GM12801 (cell line): ENCODE measurements around the gene GANAB.

Experiments
- TF ChIP-seq, protein P1 (sequence below): IDR thresholded peaks from one replicate; pipeline ENCODE4 v1.5.1; 2011; ENCODE audit warnings: control low read depth; ENCODE audit not compliant: insufficient read length; ENCODE audit errors: extremely low read depth

Gene GANAB

DNA sequence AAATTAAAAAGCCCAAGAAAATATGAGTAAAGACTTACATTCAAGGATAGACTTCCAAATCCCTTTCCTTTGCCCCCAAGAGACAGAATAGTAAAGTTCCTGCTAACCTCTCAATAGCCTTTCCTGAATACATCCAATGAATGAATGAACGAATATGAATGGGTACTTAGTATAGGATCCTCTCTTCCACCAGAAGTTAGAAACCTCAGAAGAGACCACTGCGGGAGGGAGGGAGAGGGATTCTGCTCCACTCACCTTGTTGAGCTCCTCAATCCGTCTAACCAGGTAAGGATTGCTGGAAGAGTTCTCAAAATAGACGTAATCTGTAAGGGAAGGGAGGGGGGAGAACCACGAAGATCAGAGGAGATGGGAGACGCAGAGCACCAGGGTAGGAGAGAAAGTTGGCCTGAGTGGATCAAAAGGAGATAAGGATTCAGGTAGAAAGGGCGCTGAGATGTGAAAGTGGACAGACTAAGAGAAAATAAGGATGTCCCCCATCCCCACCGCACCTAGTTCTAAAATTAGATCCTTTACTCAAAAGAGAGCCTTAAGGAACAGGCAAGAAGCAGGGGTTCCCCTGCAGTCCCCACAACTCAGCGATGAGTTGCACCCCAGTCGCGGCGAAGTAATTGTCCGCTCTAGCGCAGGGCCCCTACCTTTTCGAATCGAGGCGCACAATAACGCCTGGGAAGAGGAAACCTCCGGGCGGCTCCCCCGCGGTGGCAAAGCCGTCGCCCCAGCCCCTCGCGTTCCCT, 45.9 kb downstream of the GANAB start:
- TF ChIP-seq, protein P1, sequence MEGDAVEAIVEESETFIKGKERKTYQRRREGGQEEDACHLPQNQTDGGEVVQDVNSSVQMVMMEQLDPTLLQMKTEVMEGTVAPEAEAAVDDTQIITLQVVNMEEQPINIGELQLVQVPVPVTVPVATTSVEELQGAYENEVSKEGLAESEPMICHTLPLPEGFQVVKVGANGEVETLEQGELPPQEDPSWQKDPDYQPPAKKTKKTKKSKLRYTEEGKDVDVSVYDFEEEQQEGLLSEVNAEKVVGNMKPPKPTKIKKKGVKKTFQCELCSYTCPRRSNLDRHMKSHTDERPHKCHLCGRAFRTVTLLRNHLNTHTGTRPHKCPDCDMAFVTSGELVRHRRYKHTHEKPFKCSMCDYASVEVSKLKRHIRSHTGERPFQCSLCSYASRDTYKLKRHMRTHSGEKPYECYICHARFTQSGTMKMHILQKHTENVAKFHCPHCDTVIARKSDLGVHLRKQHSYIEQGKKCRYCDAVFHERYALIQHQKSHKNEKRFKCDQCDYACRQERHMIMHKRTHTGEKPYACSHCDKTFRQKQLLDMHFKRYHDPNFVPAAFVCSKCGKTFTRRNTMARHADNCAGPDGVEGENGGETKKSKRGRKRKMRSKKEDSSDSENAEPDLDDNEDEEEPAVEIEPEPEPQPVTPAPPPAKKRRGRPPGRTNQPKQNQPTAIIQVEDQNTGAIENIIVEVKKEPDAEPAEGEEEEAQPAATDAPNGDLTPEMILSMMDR, result no peak

DNA sequence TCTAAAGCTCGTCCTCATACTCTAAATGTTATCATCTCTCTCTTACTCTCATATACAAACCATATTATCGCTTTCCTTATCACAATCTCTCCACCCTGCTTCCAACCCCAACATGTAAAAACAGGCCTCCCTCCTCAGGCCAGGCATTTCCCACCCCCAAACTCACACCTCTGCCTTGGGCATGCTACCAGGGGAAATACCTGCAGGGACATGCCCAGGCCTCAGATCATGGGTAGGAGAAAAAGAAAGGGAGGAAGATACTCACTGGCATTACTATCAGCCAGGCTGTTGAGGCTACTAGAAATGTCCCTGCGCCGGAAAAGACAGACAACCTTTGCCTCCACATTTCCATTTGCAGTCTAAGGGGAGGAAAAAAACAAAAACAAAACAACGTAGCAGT, 46.5 kb downstream of the GANAB start:
- TF ChIP-seq, protein P1, result no peak

DNA sequence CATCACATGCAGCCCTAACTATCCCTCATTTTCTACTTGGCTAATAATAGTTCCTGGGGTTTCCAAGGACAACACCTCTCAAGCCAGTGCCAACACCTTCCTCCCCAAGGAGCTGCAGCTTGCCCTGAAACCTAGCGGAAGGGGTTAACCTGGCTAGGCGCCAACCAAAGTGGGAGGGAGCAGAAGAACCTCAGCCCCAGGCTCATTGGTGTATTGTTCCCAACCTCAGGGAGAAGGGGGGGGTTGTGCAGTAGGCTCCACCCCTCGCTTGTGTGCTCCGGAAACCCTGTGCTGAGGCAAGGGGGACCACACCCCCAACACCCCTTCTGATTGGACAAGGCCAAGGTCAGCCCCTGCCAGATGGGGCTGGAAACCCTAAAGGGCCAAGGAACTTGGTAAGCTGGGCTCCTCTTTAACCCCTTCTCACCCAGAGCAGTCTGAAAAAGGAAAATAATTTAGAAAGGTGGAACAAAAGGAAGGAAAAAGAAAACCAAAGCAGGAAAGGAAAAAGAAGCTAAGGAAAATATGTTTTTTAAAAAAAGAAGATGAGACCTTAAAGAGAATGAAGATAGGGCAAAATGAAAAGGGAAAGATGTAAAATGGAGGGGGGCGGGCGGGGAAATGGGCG, 47.2 kb downstream of the GANAB start:
- TF ChIP-seq, protein P1, result no peak

DNA sequence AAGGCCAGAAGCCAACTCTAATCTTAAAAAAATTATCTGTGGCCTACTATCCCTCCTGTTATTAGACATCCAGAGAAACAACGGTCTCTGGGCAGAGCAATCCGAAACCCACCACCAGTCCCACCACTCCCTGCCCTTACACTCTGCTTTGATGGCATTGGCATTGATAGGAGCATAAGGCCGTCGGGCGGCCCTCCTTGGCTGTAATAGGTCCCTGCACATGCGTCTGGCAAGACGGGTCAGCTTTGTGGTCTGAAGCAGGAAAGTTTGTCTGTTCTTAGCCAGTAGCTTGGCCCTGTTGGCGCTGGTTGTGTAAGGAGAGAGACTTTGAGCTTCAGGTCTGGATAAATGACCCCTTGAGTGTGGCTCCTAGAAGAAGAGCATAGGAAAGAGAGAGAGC, 51.3 kb downstream of the GANAB start:
- TF ChIP-seq, protein P1, result no peak

DNA sequence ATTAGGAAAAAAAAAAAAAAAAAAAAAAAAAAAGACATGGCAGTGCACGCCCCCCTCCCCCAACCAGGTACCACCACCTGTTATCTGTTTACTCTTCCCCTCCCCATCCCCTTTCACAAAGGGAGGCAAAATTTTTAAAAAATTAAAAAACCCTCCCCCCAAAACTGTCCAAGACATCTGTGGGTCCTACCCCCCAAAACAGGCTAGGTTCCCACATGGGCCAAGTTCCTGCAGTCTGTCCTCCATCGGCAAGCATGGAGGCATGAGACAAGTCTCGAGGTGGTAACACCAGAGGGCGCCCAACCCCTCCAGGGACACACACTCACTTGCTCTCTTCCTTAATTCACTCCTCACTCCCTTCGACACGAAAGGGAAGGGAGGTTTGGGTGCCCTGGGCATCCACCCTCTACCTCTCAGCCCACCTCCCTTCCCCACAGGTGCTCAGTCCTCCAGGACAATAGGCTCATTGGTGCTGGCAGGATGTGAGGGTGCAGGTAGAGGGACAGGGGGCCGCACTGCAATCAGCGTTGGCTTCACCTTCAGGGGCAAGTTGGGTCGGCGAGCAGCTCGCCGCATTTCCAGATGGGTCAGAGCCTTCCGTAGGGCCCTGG, 52.9 kb downstream of the GANAB start:
- TF ChIP-seq, protein P1, result no peak

DNA sequence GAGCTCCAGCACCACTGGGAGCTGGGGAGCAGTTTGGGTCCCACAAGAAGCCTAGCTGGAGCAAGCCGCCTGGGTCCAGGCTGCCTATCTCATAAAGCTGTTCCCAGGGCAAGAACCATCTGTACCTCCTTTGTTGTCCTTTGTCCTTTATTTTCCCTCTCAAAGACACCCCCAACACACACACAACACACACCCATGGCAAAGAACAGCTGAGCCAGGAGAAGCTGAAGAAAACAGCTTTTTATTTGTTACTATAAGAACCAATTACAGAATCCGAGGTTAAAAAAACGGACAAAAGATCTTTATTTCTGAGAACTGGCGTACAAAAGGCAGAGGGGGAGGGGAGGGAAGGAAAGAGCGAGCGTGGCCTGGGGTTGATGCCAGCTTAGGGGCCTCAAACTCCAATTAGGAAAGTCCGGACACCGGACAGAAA, 53.4 kb downstream of the GANAB start:
- TF ChIP-seq, protein P1, result no peak

DNA sequence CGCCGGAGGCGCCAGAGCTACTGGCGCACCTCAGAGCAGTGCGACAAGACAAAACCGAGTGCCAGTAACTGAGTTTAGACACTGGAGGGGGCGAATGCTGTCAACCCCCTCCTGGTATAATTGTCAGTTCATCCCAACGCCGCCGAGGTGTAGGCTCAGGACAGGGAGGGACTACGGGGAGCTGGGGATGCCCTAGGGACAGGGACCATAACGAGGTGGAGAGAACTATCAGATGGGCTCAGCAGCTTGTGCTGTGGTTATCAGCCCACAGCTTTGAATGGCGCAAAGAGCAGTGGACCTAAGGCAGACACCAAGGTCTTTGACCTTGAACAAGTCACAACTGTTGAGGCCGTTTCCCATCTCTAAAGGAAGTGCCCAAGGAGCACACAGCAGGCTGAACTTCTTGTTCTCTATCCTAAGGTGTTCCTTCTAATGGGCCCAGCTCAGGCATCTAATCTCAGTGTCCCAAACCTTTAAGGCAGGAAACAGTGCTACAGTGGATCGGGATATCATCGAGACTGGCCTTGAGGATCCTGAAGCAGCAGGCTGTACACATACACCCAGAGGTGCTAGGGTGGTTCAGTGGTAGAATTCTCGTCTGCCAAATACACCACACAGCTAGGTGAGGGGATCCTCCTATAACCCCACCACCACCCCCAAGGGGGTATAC, 54.1 kb downstream of the GANAB start:
- TF ChIP-seq, protein P1, result no peak
